Keratinocyte (primary cell): ENCODE measurements around the gene WDCP.

ENCODE experiments used
- CTCF ChIP-seq, 3 experiments: IDR thresholded peaks in 1 of 3; conservative IDR thresholded peaks in 1 of 3; optimal IDR thresholded peaks in 1 of 3; 2 replicates in 2 of 3; 3 replicates in 1 of 3; pipeline versions ENCODE3 to v1.5.1; 2011; ENCODE audit warnings: low read length in 3 of 3, mild to moderate bottlenecking in 3 of 3, moderate library complexity in 2 of 3, control low read depth in 1 of 3, inconsistent platforms in 1 of 3; ENCODE audit not compliant: insufficient read depth in 2 of 3; ENCODE audit errors: extremely low read depth in 1 of 3
- EZH2 ChIP-seq: IDR thresholded peaks from one replicate; pipeline ENCODE4 v1.6.1; 2012; ENCODE audit warnings: inconsistent platforms, mild to moderate bottlenecking, low read length, moderate library complexity

GRCh38 chr2:24018241-24018640, 28.9 kb downstream of the WDCP start:
- TF ChIP-seq CTCF (optimal IDR thresholded peaks at IDR 0.05 in 1 of 3, IDR thresholded peaks at IDR 0.05 in 1 of 3, conservative IDR thresholded peaks at IDR 0.05 in 1 of 3; ENCODE audit: extremely low read depth in 1 of 3, insufficient read depth in 2 of 3, low read length in 3 of 3) (no peak), EZH2 (no peak)
